ENCODE measurements around the gene AFG3L2. TPM values are rescaled to one million over a fixed set of nuclear protein-coding genes. Genes with fewer than 3 reads are reported as not detected.

The AFG3L2 gene
- total and polyA plus RNA-seq, 10 of the 15 experiments (the other 5 are each of a cell fraction or from before 2014, with no cell fraction given) = 21.0 to 72.7 (median 57.7) TPM

DNA sequence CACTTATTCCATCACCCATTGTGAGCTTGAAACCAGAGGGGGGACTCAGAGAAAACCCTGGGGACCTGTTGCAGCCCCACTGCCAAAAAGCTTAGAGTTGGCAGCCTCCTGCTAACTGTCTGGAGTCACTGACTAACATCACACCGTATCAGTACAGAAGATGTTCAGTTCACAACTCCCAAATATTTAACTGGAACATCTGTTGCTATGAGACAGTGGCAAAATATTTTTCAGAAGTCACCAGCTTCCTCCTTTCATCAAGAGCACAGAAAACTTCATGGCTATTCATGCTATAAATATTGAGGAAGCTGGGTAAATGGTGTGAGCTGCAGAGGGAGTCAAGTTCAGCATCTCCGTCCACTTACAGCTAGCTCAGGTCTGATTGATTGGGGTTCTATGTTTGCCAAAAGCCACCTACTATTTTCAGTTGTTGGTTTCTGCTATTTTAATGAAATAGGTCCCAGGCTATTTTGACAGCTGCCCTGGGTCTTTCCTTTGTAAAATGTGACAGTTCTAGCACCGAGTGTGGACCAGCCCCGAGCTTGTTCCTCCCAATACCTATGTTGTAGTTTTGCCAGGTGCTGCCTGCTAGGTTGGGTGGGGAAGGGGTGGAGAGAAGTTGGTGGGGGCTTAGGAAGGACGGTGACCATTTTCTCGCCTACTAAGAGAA is 59.2 kb downstream of the AFG3L2 start:
- FAIRE-seq = no peak
- H3K4me1 ChIP-seq (ENCODE audit: control insufficient read depth, insufficient read depth, low read length) = peaks cover 33% of the 10 kb centered on the region
- DNase-seq (ENCODE audit: low read depth, low spot score) = no peak
- WGBS (ENCODE audit: insufficient coverage, insufficient replicate concordance, low lambda C conversion rate, missing lambda C conversion rate) = 20% methylated on average over 6 of the region's 6 CpGs
- H3K36me3 ChIP-seq (ENCODE audit: control insufficient read depth in 2 of 2, insufficient read depth in 2 of 2, low read length in 1 of 2) = peaks cover 0 to 3% of the 10 kb centered on the region in 2 experiments; a peak in 2 of 4 replicates
- no peaks in the 10 kb centered on the region for H3K9me3 ChIP-seq (replicated peaks; ENCODE audit: control insufficient read depth, insufficient read depth, low read length)
- H3K79me2 ChIP-seq (ENCODE audit: control insufficient read depth, insufficient read depth, low read length) = no peaks in the 10 kb centered on the region; the same call in 1 of the 2 replicates
- peak; percentile 42 for ATAC-seq
- TF ChIP-seq RFX5 (IDR thresholded peaks at IDR 0.05; ENCODE audit: low read depth, low read length) (peak; percentile 30; the same call in 1 of the 2 replicates), WRNIP1 (IDR thresholded peaks at IDR 0.05; ENCODE audit: borderline replicate concordance, low read depth, low read length) (no peak), KLF5 (IDR thresholded peaks at IDR 0.05; ENCODE audit: partially characterized antibody) (no peak), BCLAF1 (IDR thresholded peaks at IDR 0.05) (no peak), PKNOX1 (IDR thresholded peaks at IDR 0.05) (peak; percentile 20; the same call in 1 of the 2 replicates), PAX5 (IDR thresholded peaks at IDR 0.05; ENCODE audit: borderline replicate concordance, low read depth, low read length) (0 out of 2 replicates have a peak, but pooled peaks have one; percentile 7)
- TF ChIP-seq, protein P1, sequence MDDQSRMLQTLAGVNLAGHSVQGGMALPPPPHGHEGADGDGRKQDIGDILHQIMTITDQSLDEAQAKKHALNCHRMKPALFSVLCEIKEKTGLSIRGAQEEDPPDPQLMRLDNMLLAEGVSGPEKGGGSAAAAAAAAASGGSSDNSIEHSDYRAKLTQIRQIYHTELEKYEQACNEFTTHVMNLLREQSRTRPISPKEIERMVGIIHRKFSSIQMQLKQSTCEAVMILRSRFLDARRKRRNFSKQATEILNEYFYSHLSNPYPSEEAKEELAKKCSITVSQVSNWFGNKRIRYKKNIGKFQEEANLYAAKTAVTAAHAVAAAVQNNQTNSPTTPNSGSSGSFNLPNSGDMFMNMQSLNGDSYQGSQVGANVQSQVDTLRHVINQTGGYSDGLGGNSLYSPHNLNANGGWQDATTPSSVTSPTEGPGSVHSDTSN (IDR thresholded peaks at IDR 0.05; ENCODE audit: insufficient replicate concordance, low read depth, low read length) = peak; percentile 23
- TF ChIP-seq, protein P2, sequence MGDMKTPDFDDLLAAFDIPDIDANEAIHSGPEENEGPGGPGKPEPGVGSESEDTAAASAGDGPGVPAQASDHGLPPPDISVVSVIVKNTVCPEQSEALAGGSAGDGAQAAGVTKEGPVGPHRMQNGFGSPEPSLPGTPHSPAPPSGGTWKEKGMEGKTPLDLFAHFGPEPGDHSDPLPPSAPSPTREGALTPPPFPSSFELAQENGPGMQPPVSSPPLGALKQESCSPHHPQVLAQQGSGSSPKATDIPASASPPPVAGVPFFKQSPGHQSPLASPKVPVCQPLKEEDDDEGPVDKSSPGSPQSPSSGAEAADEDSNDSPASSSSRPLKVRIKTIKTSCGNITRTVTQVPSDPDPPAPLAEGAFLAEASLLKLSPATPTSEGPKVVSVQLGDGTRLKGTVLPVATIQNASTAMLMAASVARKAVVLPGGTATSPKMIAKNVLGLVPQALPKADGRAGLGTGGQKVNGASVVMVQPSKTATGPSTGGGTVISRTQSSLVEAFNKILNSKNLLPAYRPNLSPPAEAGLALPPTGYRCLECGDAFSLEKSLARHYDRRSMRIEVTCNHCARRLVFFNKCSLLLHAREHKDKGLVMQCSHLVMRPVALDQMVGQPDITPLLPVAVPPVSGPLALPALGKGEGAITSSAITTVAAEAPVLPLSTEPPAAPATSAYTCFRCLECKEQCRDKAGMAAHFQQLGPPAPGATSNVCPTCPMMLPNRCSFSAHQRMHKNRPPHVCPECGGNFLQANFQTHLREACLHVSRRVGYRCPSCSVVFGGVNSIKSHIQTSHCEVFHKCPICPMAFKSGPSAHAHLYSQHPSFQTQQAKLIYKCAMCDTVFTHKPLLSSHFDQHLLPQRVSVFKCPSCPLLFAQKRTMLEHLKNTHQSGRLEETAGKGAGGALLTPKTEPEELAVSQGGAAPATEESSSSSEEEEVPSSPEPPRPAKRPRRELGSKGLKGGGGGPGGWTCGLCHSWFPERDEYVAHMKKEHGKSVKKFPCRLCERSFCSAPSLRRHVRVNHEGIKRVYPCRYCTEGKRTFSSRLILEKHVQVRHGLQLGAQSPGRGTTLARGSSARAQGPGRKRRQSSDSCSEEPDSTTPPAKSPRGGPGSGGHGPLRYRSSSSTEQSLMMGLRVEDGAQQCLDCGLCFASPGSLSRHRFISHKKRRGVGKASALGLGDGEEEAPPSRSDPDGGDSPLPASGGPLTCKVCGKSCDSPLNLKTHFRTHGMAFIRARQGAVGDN (IDR thresholded peaks at IDR 0.05) = no peak
- TF ChIP-seq, protein P3, sequence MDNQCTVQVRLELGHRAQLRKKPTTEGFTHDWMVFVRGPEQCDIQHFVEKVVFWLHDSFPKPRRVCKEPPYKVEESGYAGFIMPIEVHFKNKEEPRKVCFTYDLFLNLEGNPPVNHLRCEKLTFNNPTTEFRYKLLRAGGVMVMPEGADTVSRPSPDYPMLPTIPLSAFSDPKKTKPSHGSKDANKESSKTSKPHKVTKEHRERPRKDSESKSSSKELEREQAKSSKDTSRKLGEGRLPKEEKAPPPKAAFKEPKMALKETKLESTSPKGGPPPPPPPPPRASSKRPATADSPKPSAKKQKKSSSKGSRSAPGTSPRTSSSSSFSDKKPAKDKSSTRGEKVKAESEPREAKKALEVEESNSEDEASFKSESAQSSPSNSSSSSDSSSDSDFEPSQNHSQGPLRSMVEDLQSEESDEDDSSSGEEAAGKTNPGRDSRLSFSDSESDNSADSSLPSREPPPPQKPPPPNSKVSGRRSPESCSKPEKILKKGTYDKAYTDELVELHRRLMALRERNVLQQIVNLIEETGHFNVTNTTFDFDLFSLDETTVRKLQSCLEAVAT (IDR thresholded peaks at IDR 0.05) = no peak
- H3K27me3 ChIP-seq (replicated peaks in 1 of 2; ENCODE audit: control insufficient read depth in 2 of 2, insufficient read depth in 2 of 2, low read length in 1 of 2) = no peaks in the 10 kb centered on the region
- intact Hi-C loops (cut with micrococcal nuclease; ENCODE audit: unreplicated experiment) = no loop called here
- ChIA-PET SMC1A (ENCODE audit: uncharacterized antibody, unreplicated experiment) (interaction anchor here (0.9 to 3.0 kb wide), 6 partner anchors 9 to 59 kb away, joined by 3 to 10 read pairs (median 4); partner anchors contain the start of gene AFG3L2), RAD21 (ENCODE audit: unreplicated experiment) (interaction anchor here (1.0 to 1.4 kb wide), 2 partner anchors 10 to 59 kb away, joined by 3 to 5 read pairs; partner anchors contain the start of gene AFG3L2), POLR2A (interaction anchor here (0.5 to 1.0 kb wide), 2 partner anchors 9 to 32 kb away, joined by 4 to 5 read pairs; no protein-coding TSS in a partner anchor), CTCF (interaction anchor here (0.9 to 4.5 kb wide), 3 partner anchors 9 to 75 kb away, joined by 3 to 50 read pairs (median 5); no protein-coding TSS in a partner anchor)
- H3K9ac ChIP-seq (ENCODE audit: control insufficient read depth, insufficient read depth, low read length) = no peak overlapping the region
- in situ Hi-C loops (cut with MboI) = no loop called here
- H3K4me3 ChIP-seq = no peak overlapping the region
- no peaks in the 10 kb centered on the region for H4K20me1 ChIP-seq (ENCODE audit: control insufficient read depth, insufficient read depth)
- peak overlapping the region; percentile 23; the same call in 1 of the 2 replicates for H3K4me2 ChIP-seq (ENCODE audit: control insufficient read depth, insufficient read depth)
- no TSS peak for BruUV-seq (replicated peaks)
- peak overlapping the region; percentile 4 for H3K27ac ChIP-seq (ENCODE audit: control insufficient read depth, insufficient read depth)
- no peak overlapping the region for H2AFZ ChIP-seq (ENCODE audit: control insufficient read depth, low read depth, low read length)

All from GM12878 (cell line).